ENCODE measurements around the gene HMCN2.

The HMCN2 gene

GRCh38 chr9:130265431-130266235 lies at the start of gene HMCN2:
TSS of gene HMCN2 (plus strand) at chr9:130265760. CDS start at chr9:130265879, 119 bp downstream.
- DNase-seq (ENCODE audit: low spot score) = no peak

- no peak for DNase-seq (ENCODE audit: low spot score)
Observed at GRCh38 chr9:130217838-130218237, 47.7 kb upstream of the HMCN2 start.

- no peak for DNase-seq (ENCODE audit: low spot score)
Observed at GRCh38 chr9:130219661-130220096, 45.9 kb upstream of the HMCN2 start.

DNA sequence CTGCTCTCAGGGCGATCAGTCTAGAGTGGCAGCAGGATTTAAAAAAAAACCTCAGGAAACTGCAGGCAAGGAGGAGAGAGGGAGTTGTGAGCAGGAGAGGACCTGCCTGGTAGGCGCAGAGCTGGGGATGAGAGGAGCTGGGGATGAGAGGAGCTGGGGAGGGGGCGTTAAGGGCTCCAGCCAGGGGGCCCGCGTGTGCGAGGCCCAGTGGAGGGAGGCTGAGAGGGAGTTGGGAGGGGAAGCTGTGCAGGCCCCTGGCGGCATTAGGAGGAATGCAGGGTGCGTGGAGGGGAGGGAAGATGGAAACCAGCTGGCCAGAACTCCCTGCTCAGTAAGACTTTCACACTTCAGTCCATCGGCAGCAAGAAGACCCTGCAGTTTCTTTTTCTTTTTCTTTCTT lies 45.2 kb upstream of the HMCN2 start:
- no peak for DNase-seq (ENCODE audit: low spot score)

DNA sequence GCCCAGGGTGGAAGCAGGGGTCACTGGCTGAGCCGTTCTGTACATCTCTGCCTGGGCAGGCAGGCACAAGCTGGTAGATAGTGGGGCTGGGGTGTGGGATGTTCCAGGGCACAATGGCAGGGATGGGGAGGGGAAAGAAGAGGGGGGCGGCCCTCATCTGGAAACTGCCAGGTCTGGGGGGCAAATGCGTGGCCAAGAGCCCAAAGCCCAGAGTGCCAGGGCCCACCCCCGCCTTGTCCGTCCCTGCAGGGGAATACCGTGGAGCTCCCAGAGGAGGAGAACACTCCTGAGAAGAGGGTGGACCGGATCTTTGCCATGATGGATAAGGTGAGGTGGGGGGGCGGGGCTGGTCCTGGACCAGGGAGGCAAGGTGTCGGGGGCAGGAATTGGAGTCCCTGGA lies 42.7 kb upstream of the HMCN2 start:
- DNase-seq (ENCODE audit: low spot score) = no peak

DNA sequence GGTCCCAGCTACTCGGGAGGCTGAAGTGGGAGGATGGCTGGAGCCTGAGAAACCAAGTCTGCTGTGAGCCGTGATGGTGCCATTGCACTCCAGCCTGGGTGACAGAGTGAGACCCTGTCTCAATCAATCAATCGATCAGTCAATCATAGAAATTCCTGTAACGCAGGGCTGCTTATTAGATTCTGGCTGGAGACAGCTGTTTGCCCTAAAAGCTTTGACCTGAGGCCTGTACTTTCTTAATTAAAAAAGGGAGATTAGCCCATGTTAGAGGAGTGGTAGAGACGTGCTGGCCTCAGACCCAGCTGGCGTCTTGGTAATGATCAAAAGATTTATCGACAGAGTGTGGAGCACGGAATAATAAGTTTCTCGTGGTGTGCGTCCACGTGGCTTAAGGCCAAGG lies 40.5 kb upstream of the HMCN2 start:
- DNase-seq (ENCODE audit: low spot score) = no peak

DNA sequence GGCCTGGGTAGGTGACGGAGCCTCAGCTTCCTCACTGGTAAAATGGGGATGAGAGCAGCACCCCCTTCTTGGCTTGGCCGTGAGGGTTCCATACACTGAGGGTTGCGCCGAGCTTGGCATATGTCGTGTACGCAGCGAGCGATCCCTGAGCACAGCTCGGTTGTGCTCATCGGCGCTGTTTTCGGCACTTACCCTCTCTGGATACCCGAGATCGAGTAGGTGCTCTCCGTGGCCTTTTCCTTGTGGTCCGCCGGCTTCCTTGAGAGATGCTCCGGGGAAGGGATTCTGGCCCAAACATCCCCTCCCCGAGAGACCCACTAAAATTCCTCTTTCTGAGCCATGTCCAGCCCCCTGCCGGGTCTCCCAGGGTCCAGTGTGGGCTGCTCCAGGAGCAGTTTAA lies 40.0 kb upstream of the HMCN2 start:
- no peak for DNase-seq (ENCODE audit: low spot score)

DNA sequence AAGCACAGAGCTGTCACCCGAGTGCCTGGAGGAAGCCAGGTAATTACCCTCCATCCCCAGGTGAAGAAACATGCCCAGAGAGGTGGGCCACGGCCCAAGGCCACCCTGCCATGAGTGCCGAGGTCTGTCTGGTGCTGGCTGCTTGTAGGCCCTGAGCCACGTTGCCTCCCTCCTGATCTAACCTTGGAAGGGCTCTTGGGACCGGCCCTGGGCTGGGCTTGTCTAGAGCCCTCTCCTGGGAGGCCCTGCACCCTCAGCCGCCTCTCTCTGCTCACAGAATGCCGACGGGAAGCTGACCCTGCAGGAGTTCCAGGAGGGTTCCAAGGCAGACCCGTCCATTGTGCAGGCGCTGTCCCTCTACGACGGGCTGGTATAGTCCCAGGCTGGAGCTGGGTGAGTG lies 39.4 kb upstream of the HMCN2 start:
- DNase-seq (ENCODE audit: low spot score) = no peak

GRCh38 chr9:130227833-130228232 lies 37.7 kb upstream of the HMCN2 start:
- DNase-seq (ENCODE audit: low spot score) = no peak

GRCh38 chr9:130229759-130230158 lies 35.8 kb upstream of the HMCN2 start:
- no peak for DNase-seq (ENCODE audit: low spot score)

DNA sequence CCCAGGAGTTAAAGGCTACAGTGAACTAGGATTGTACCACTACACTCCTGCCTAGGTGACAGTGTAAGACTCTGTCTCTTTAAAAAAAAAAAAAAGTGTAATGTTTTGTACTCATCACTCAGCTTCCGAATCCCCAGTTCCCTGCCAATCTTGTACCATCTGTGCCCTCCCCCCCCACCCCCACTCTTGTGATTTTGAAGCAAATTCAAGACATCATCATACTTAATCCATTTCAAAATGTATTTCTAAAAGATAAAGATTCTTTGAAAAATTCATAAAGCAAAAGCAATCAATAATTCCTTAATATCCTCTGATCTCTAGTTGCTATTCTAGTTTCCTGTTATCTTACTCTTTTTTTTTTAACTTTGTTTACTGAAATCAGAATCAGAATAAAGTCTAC lies 34.9 kb upstream of the HMCN2 start:
- DNase-seq (ENCODE audit: low spot score) = no peak

DNA sequence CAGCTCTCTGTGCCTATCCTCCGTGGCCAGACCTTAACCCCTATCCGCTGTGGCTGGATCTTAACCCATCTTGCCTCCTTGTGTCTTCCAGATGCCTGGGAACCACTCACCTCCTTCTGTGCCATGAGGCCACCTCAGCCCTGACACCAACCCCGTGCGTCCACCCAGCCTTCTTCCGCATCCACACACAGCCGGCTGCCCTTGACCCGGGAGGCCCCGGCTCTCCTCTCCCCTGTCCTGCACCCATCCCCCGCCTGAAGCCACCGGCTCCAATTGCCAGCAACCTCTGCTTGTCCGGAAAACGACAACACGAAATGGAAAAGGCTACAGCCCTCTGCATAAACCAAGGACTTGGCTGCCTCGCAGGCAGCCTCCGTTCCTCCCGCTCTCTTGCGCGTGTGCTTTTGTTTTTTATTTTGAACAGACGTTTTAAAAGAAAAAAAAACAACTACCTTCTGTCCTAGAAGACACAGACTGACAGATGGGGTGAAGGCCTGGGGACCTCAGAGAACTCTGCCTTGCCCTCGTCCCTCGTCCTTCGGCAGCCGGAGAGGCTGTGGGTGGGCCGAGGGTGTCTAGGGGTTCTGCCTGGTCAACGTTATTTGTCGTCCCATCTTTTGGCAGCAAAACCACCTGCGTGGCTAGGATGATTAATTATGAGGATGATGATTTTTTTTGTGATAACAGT lies 32.5 kb upstream of the HMCN2 start:
- no peak for DNase-seq (ENCODE audit: low spot score)

DNA sequence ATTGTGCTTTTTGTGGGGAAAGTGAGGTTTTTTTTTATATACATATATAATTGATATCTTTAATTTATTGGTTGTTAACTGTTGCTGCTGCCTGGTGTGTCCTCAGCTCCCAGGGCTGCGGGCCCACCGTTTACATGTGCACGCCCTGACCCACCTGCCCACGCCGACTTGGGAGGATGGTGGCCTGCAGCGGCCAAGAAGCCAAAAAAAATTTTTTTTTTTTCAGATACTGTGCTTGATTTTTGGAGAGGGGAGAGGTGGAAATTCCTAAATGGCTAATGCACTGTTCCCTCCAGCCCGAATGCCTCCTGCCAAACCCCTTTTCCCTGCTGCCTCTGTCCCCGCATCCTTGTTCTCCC lies 32.0 kb upstream of the HMCN2 start:
- no peak for DNase-seq (ENCODE audit: low spot score)

GRCh38 chr9:130234340-130235260 lies 31.0 kb upstream of the HMCN2 start:
- DNase-seq (ENCODE audit: low spot score) = no peak

GRCh38 chr9:130235558-130236435 lies 29.8 kb upstream of the HMCN2 start:
- DNase-seq (ENCODE audit: low spot score) = peak; percentile 78

GRCh38 chr9:130236436-130236985 lies 29.0 kb upstream of the HMCN2 start:
- no peak for DNase-seq (ENCODE audit: low spot score)

DNA sequence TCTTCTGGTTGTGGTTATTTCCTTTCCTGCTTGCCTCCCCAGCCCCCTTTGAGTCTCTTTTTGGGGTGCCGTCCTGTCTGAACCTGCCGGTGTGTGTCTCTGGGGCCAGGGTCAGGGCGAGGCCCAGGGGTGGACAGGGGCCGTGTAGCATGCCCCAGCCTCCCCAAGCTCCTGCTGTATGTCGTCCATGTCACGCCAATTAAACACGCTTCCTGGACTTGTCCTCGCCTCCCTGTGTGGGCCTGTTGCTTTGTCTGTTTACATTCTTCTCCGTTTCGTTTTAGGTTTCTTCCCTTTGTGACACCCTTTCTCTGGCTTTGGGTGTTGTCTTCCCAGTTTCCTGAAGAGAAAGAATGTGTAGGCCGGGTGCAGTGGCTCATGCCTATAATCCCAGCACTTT lies 28.5 kb upstream of the HMCN2 start:
- no peak for DNase-seq (ENCODE audit: low spot score)

- no peak for DNase-seq (ENCODE audit: low spot score)
Observed at GRCh38 chr9:130237763-130238524, 27.6 kb upstream of the HMCN2 start.

GRCh38 chr9:130239363-130239695 lies 26.2 kb upstream of the HMCN2 start:
- DNase-seq (ENCODE audit: low spot score) = no peak

GRCh38 chr9:130239741-130240241 lies 25.8 kb upstream of the HMCN2 start:
- peak; percentile 14 for DNase-seq (ENCODE audit: low spot score)
